Measurements from ENCODE around the gene EPS15.

The EPS15 gene

DNA sequence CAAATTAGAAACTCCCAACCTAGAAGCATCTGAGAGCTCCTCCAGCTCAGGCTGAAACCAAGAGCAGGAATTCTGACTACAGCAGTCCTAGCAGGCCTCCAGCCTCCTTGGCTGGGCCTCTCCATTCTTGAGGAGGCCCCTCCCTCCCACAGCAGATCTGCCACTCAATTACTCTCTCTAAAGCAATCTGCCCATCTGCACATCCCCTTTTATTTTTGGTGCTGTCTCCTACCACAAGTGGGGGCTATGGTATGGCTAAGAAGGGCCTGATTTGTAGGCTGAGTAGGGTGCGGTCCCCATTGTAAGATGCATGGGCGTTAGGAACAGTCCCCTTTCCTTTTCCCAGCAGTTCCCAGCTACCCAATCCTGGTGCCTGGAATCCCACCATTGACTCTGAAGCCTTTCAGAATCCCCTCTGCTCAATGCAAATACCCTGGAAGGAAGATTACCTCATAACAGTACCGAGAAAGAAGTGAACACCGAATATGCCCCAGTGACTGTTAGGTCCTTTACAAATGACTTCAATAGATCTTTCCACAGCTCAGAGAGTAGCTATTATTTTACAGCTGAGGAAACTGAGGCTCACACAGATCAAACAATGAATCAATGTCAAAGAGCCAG is 177.1 kb downstream of the EPS15 start:
- H3K36me3 ChIP-seq (ENCODE audit: control insufficient read depth, insufficient read depth, low read length) = no peaks in the 10 kb centered on the region
- no CpG with 5 or more reads among the region's 4 CpGs for WGBS (ENCODE audit: insufficient coverage, insufficient read length)
- no peak for DNase-seq (ENCODE audit: low read depth, low spot score)
- H3K4me1 ChIP-seq (ENCODE audit: control insufficient read depth, insufficient read depth, low read length) = peaks cover 7% of the 10 kb centered on the region
- H3K4me3 ChIP-seq (ENCODE audit: low read length) = no peak overlapping the region
- H3K27me3 ChIP-seq (ENCODE audit: control insufficient read depth, insufficient read depth, low read length) = peaks cover 3% of the 10 kb centered on the region; the same call in 1 of the 2 replicates
- H3K9me3 ChIP-seq (ENCODE audit: control insufficient read depth, insufficient read depth, low read length) = no peaks in the 10 kb centered on the region
- H3K27ac ChIP-seq (ENCODE audit: low read length) = no peak overlapping the region

DNA sequence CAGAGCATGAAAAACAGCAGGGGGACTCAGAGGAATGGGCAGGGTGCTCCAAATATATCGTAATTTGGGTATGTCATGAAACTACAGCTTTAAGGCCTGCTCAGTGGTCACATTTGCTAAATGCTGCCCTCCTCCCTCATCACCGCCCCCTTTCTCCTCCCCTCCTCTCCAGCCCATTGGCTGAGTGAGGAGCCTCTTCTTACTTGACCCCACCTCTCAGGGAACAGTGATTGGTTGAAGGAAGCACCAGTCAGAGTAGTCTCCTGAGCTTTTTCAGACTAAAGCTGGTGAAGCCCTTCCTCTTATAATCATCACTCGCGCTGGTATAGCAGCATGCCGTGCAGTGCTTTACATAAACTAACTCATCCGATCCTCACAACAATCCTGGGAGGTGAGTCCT is 178.7 kb downstream of the EPS15 start:
- no peak for DNase-seq (ENCODE audit: low read depth, low spot score)
- Histone ChIP-seq H3K27me3 (ENCODE audit: control insufficient read depth, insufficient read depth, low read length) (peaks cover 3% of the 10 kb centered on the region; the same call in 1 of the 2 replicates), H3K4me1 (ENCODE audit: control insufficient read depth, insufficient read depth, low read length) (peaks cover 6% of the 10 kb centered on the region), H3K27ac (ENCODE audit: low read length) (no peak overlapping the region), H3K4me3 (ENCODE audit: low read length) (no peak overlapping the region), H3K9me3 (ENCODE audit: control insufficient read depth, insufficient read depth, low read length) (no peaks in the 10 kb centered on the region), H3K36me3 (ENCODE audit: control insufficient read depth, insufficient read depth, low read length) (no peaks in the 10 kb centered on the region)
- whole genome bisulfite sequencing (ENCODE audit: insufficient coverage, insufficient read length) = no CpG with 5 or more reads among the region's 6 CpGs

DNA sequence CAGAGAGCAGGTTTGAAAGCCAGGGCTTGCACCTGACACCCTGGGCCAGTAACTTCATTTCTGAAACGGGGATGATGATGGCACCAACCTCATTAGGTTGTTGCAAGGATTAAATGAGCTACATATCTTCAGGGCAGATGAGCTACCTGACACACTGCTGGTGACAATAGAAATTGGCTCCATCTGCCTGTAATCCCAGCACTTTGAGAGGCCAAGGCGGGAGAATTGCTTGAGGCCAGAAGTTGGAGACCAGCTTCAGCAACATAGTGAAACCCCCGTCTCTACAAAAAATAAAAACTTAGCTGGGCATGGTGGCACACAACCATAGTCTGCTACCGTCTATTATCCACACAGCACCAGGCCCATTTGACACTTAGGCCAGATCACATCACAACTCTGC is 182.4 kb downstream of the EPS15 start:
- H3K27me3 ChIP-seq (ENCODE audit: control insufficient read depth, insufficient read depth, low read length) = no peaks in the 10 kb centered on the region
- H3K27ac ChIP-seq (ENCODE audit: low read length) = no peak overlapping the region
- H3K36me3 ChIP-seq (ENCODE audit: control insufficient read depth, insufficient read depth, low read length) = no peaks in the 10 kb centered on the region
- no peak overlapping the region for H3K4me3 ChIP-seq (ENCODE audit: low read length)
- no peak for DNase-seq (ENCODE audit: low read depth, low spot score)
- no CpG with 5 or more reads among the region's 4 CpGs for WGBS (ENCODE audit: insufficient coverage, insufficient read length)
- no peaks in the 10 kb centered on the region for H3K4me1 ChIP-seq (ENCODE audit: control insufficient read depth, insufficient read depth, low read length)
- H3K9me3 ChIP-seq (ENCODE audit: control insufficient read depth, insufficient read depth, low read length) = no peaks in the 10 kb centered on the region

DNA sequence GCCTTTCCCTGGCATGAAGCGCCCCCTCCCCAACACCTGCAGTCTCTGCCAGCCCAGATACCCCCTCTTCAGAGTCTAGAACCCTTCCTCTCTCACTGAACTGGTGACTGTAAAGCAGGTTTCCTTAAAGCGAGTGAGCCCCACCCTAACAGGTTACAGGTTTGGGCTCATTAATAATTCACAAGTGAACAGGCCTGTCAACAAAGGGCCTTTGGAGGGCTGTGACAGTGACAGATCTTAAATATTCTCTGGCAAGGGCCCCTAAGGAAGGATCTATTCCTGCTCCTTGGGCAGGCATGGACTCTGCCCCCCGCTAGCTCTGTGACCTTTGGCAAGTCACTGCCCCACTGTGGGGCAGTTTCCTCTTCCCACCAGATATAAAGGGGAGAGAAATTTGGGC is 183.1 kb downstream of the EPS15 start:
- WGBS (ENCODE audit: insufficient coverage, insufficient read length) = no CpG with 5 or more reads among the region's 3 CpGs
- no peak for DNase-seq (ENCODE audit: low read depth, low spot score)
- H3K27ac ChIP-seq (ENCODE audit: low read length) = no peak overlapping the region
- no peaks in the 10 kb centered on the region for H3K9me3 ChIP-seq (ENCODE audit: control insufficient read depth, insufficient read depth, low read length)
- H3K4me1 ChIP-seq (ENCODE audit: control insufficient read depth, insufficient read depth, low read length) = peaks cover 5% of the 10 kb centered on the region; the same call in 1 of the 2 replicates
- H3K27me3 ChIP-seq (ENCODE audit: control insufficient read depth, insufficient read depth, low read length) = no peaks in the 10 kb centered on the region
- H3K36me3 ChIP-seq (ENCODE audit: control insufficient read depth, insufficient read depth, low read length) = no peaks in the 10 kb centered on the region
- no peak overlapping the region for H3K4me3 ChIP-seq (ENCODE audit: low read length)

DNA sequence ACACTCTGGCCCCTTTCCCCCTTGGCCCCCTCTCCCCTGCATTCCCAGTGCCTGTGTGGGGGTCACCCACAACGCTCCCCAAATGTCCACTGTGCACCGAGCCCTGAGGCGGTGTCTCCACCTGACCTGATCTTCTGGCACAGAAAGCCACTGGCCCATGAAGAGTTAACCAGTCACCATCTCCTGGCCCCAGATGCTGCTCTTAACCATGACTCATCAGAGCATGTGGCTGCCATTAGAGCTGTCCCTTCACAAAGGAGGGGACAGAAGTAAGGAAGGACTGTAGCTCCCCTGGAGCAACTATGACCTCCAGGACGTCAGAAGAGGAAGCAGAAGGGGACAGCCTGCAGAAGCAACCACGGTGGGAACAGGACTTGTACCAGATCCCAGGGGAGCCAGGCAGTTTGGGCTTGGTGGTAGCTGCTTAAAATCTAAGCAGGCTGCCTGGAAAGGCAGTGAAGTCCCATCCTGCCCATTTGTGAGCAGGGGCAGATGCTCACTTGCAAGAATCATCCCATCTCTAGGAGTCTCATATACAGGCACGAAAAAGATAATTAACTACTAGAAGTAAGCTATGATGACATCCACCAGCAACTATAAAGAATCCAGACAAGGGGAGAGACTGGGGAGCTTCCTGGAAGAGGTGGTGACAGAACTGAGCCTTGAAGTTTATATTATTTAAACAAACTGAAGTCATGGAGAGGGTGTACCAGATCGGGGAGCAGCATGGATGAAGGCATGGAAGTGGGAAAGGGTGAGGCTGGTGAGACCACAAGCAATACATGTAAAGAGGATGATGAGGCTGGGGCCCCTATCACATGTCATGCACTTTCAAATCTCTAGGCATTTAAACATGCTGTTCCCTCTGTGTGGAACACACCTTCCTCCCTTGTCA is 187.6 kb downstream of the EPS15 start:
- Histone ChIP-seq H3K36me3 (ENCODE audit: control insufficient read depth, insufficient read depth, low read length) (no peaks in the 10 kb centered on the region), H3K9me3 (ENCODE audit: control insufficient read depth, insufficient read depth, low read length) (no peaks in the 10 kb centered on the region), H3K27ac (ENCODE audit: low read length) (no peak overlapping the region), H3K4me3 (ENCODE audit: low read length) (no peak overlapping the region), H3K4me1 (ENCODE audit: control insufficient read depth, insufficient read depth, low read length) (peaks cover 6% of the 10 kb centered on the region; the same call in 1 of the 2 replicates), H3K27me3 (ENCODE audit: control insufficient read depth, insufficient read depth, low read length) (no peaks in the 10 kb centered on the region; the same call in 1 of the 2 replicates)
- no CpG with 5 or more reads among the region's 7 CpGs for WGBS (ENCODE audit: insufficient coverage, insufficient read length)
- DNase-seq (ENCODE audit: low read depth, low spot score) = no peak

DNA sequence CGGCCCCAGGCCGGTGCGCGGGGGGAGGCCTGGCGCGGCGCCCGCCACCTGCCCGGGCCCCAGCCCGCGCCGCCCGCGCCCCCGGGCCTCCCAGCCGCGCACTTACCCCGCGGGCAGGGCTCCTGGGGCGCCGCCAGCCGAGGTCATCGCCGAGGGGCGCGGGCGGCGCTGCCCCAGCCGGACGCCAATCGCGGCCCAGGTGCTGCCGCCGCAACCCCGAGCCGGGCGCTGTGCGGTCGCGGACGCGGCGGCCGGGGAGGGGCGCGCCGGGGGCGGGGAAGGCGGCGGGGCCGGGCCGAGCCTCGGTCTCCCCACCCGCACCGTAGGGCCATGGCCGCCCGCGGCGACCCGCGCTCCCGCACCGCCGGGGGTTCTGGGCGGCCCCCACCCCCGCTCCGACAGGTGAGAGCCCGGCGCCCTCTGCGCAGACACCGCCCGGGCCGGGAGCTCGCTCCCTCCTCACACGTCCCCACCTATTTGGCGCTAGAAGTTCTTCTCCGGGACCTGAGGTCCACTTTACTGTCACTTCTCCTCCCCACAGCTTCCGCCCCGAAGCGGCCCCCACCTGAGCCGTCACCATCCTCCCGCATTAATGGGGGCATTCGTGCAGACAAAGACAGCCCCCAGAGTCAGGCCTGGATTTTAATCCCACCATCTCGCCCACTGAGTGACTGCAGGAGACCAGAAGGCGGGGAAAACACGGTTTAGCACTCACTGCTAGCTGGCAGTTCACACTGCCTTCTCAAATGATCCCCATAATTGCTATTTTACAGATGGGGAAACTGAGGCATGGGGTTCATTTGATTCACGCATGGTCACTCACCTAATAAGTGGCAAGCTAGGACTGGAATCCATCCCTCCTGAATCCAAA is 188.5 kb downstream of the EPS15 start, which contains the start of gene TTC39A:
Gene TTC39A, minus strand, starts transcription at position 232 of the 871 bp plus-strand sequence. Its CDS starts 85 bp downstream, at position 147.
- no CpG with 5 or more reads among the region's 87 CpGs for WGBS (ENCODE audit: insufficient coverage, insufficient read length)
- Histone ChIP-seq H3K27ac (ENCODE audit: low read length) (no peak within 1 kb of the TSS), H3K27me3 (ENCODE audit: control insufficient read depth, insufficient read depth, low read length) (no peaks in the 10 kb centered on the region; the same call in 1 of the 2 replicates), H3K9me3 (ENCODE audit: control insufficient read depth, insufficient read depth, low read length) (no peaks in the 10 kb centered on the region), H3K36me3 (ENCODE audit: control insufficient read depth, insufficient read depth, low read length) (no peaks in the 10 kb centered on the region), H3K4me3 (ENCODE audit: low read length) (peak within 1 kb of the TSS; percentile 59), H3K4me1 (ENCODE audit: control insufficient read depth, insufficient read depth, low read length) (peaks cover 6% of the 10 kb centered on the region; the same call in 1 of the 2 replicates)
- no peak for DNase-seq (ENCODE audit: low read depth, low spot score)

DNA sequence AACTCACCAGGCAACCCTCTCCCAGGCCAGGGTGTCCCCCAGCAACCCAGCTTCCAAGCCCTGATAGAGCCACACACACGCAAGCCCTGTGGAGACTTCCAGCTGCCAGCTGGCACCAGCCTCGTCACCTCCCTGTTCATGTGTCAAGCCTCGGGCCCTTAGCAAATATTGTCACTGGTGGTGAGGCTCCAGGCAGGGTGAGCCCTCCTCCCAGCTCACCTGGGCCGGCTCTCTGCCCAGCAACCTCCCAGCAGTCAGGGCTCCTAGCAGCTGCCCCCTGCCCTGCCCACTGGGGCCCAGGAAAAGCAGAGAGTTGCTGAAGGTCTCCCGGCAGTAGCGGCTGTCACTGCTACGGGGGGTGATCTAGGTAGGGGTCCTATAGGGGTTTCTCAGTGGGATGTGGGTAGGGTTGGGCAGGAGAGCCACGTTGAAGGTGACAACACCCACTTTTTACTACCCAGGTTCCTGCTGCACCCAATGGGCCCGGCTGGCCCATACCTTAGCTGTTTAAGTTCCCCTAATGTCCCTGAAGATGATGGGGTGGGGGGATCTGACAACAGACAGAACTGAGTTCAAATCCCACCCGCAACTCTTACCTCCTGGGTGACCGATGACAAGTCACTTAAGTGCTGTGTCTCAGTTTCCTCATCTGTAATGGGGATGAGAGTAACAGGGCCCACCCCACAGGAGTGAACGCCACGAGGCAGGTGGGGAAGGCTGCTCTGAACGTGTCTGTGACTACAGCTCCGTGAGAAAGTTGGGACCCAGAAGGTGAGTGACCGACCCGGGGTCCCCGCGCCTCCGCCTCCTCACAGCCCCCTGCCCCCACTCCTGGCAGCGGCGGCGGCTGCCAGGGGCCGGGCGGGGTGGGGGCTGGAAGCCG is 189.4 kb downstream of the EPS15 start:
- no CpG with 5 or more reads among the region's 26 CpGs for WGBS (ENCODE audit: insufficient coverage, insufficient read length)
- H3K4me1 ChIP-seq (ENCODE audit: control insufficient read depth, insufficient read depth, low read length) = peaks cover 6% of the 10 kb centered on the region; the same call in 1 of the 2 replicates
- H3K27ac ChIP-seq (ENCODE audit: low read length) = no peak overlapping the region
- H3K9me3 ChIP-seq (ENCODE audit: control insufficient read depth, insufficient read depth, low read length) = no peaks in the 10 kb centered on the region
- H3K27me3 ChIP-seq (ENCODE audit: control insufficient read depth, insufficient read depth, low read length) = no peaks in the 10 kb centered on the region; the same call in 1 of the 2 replicates
- no peaks in the 10 kb centered on the region for H3K36me3 ChIP-seq (ENCODE audit: control insufficient read depth, insufficient read depth, low read length)
- no peak for DNase-seq (ENCODE audit: low read depth, low spot score)
- H3K4me3 ChIP-seq (ENCODE audit: low read length) = peak overlapping the region; percentile 59; the same call in 1 of the 2 replicates

DNA sequence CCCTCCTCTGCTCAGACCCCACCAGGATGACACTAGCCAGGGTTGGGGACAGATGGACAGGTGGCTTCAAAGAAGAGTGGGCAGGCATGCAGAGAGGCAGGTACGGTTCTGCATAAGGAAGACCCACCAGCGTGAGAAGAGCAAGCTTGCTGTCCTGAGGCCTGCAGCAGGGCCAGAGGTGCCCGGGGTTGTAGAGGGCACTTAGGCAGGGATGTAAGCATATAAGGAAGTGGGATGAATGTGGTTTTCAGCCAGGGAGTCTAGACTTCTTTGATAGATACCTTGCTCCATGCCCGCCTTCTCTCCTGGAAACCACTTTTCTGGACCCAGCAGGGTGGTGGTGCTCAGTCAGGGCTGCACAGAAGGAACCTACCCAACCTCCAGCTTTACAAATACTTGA is 190.1 kb downstream of the EPS15 start:
- Histone ChIP-seq H3K4me1 (ENCODE audit: control insufficient read depth, insufficient read depth, low read length) (peaks cover 6% of the 10 kb centered on the region; the same call in 1 of the 2 replicates), H3K36me3 (ENCODE audit: control insufficient read depth, insufficient read depth, low read length) (no peaks in the 10 kb centered on the region), H3K27ac (ENCODE audit: low read length) (no peak overlapping the region), H3K27me3 (ENCODE audit: control insufficient read depth, insufficient read depth, low read length) (no peaks in the 10 kb centered on the region; the same call in 1 of the 2 replicates), H3K4me3 (ENCODE audit: low read length) (no peak overlapping the region), H3K9me3 (ENCODE audit: control insufficient read depth, insufficient read depth, low read length) (no peaks in the 10 kb centered on the region)
- DNase-seq (ENCODE audit: low read depth, low spot score) = no peak
- WGBS (ENCODE audit: insufficient coverage, insufficient read length) = no CpG with 5 or more reads among the region's 4 CpGs

DNA sequence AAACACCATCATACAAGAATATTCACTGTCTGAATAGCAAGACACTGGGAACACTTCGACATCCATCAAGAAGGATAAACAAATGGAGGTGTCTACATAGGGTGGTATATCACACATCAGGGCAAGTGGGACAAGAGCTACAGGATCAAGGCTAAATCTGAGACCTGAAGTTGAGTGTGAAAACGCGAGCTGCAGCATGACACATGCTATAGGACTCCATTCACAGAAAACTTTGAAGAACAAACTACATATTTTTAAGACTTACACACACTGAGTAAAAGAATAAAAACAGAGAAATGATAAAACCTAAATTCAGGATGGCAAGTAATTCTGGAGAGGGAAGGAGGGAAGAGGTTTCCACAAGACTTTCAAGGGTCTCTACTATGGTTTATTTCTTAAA is 190.8 kb downstream of the EPS15 start:
- Histone ChIP-seq H3K4me3 (ENCODE audit: low read length) (no peak overlapping the region), H3K27me3 (ENCODE audit: control insufficient read depth, insufficient read depth, low read length) (no peaks in the 10 kb centered on the region; the same call in 1 of the 2 replicates), H3K36me3 (ENCODE audit: control insufficient read depth, insufficient read depth, low read length) (no peaks in the 10 kb centered on the region), H3K4me1 (ENCODE audit: control insufficient read depth, insufficient read depth, low read length) (peaks cover 6% of the 10 kb centered on the region; the same call in 1 of the 2 replicates), H3K9me3 (ENCODE audit: control insufficient read depth, insufficient read depth, low read length) (no peaks in the 10 kb centered on the region), H3K27ac (ENCODE audit: low read length) (no peak overlapping the region)
- WGBS (ENCODE audit: insufficient coverage, insufficient read length) = no CpG with 5 or more reads among the region's 3 CpGs
- DNase-seq (ENCODE audit: low read depth, low spot score) = no peak
